Measurements from ENCODE around the gene PPIL4. TPM values are rescaled to one million over a fixed set of nuclear protein-coding genes. Genes with fewer than 3 reads are reported as not detected.
"Not testable (repeated sequence)": the region's sequence is repeated elsewhere in the genome, so short reads cannot be mapped to it uniquely, and the experiment has no call there.

The PPIL4 gene
- polyA plus RNA-seq, 4 donors: 52.1 to 66.2 (median 58.3) TPM

DNA sequence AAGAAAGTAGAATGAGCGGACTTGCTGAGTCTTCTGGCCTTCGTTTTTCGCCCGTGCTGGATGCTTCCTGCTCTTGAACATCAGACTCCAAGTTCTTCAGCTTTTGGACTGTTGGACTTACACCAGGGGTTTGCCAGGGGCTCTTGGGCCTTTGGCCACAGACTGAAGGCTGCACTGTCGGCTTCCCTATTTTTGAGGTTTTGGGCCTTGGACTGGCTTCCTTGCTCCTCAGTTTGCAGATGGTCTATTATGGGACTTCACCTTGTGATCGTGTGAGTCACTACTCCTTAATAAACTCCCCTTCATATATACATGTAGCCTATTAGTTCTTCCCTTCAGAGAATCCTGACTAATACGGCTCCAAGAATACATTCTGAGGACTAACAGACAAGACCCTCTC is 83.1 kb downstream of the PPIL4 start:
- DNase-seq (ENCODE audit: low read depth in 4 of 4, low spot score in 2 of 4): not testable (repeated sequence)

DNA sequence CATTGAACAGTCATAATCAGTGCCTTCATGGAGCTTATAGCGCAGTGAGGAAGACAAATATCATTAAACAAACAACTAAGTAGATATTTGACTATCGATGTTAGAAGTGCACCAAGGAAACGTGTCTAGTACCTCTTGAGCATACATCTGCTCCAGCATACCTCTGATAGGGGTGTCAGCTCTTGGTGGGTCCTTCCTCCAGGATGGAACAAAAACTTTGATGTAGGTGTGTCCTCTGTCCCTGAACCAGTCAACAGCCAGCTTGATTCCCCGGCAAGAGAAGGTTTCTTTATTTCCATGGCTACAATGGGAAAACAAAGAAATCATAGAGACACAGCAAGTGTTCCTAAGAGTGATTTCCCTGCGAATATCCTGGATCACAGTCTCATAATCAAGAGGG is 84.2 kb downstream of the PPIL4 start:
- DNase-seq (ENCODE audit: low read depth in 4 of 4, low spot score in 2 of 4): no peak

DNA sequence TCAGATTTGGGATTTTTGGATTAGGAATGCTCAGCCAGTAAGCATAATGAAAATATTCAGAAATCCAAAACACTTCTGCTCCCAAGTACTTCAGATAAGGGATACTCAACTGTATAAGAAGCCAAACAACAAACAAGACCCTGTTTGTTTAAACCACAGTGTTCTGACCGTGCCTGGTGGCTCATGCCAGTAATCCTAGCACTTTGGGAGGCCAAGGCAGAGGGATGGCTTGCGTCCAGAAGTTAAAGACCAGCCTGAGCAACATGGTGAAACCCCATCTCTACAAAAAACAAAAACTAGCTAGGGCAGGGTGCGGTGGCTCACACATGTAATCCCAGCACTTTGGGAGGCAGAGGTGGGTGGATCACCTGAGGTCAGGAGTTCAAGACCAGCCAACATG is 85.6 kb downstream of the PPIL4 start:
- DNase-seq (ENCODE audit: low read depth in 4 of 4, low spot score in 2 of 4): not testable (repeated sequence)

DNA sequence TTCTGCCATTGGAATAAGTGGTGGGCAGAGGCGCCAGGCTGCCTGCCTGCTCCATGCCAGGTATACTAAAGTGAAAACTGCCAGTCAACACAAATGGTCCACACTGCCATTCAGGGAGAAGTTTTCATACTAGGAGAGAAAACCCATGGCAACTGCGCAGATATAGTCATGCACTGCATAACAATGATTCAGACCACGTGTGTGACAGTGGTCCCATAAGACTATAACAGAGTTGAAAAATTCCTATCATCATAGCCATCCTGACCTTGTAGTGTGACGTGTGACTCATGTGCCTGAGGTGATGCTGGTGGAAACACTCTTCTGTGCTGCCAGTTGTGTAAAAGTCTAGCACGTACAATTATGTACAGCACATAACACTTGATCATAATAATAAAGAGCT is 86.1 kb downstream of the PPIL4 start:
- no peak for DNase-seq (ENCODE audit: low read depth in 4 of 4, low spot score in 2 of 4)

DNA sequence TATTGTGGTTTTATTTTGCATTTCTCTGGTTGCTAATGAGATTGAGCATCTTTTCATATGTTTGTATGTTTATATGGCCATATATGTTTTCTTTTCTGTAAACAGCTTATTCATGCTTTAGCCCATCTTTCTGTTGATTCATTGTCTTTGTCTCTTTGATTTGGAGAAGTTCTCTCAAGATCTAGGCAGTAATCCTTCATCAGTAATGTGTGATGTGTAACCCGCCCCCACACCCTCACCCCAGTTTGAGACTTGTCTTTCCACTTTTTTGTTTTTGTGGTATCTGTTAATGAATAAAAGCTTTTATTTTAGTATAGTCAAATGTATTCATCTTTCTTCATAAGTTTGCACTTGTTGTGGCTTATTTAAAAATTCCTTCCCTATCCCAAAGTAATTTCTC is 87.0 kb downstream of the PPIL4 start:
- DNase-seq (ENCODE audit: low read depth in 4 of 4, low spot score in 2 of 4): no peak

DNA sequence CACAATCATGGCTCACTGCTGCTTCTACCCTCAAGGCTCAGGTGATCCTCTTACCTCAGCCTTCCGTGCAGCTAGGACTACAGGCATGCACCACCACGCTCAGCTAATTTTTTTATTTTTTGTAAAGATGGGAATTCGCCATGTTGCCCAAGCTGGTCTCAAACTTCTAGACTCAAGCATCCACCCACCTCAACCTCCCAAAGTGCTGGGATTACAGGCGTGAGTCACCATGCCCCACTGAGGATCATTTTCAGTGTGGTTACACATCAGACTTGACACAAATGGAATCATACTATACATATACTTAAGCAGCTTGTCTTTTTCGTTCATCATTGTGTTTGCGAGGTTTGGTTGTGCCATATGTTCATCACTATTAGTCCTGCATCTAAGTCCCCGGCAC is 87.6 kb downstream of the PPIL4 start:
- no peak for DNase-seq (ENCODE audit: low read depth in 4 of 4, low spot score in 2 of 4)

DNA sequence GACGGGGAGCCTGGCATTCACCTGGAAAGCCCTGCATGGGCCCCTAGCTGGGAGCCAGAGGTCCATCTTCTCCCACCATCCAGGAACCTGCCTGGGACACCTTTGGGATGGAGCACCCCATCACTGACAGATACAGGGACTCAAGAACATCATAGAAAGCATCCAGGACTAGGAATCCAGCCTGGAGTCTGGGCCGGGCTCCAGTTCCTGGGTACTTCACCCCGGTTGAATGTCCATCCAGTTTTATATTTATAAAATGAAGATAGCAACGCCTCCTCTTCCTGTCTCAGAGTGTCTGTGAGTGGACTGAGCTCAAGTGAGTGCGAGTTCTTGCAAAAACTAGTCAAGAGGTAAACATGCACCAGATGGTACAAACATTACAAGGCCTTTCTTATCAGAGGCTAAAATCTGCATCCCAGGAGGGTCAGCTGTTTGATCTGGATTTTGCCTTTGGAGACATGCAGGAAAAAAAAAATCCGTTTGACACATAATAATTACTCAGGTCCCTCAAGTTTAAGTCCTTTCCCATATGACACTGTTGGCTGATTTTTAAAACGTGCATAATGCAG is 88.4 kb downstream of the PPIL4 start:
- no peak for DNase-seq (ENCODE audit: low read depth in 4 of 4, low spot score in 2 of 4)

DNA sequence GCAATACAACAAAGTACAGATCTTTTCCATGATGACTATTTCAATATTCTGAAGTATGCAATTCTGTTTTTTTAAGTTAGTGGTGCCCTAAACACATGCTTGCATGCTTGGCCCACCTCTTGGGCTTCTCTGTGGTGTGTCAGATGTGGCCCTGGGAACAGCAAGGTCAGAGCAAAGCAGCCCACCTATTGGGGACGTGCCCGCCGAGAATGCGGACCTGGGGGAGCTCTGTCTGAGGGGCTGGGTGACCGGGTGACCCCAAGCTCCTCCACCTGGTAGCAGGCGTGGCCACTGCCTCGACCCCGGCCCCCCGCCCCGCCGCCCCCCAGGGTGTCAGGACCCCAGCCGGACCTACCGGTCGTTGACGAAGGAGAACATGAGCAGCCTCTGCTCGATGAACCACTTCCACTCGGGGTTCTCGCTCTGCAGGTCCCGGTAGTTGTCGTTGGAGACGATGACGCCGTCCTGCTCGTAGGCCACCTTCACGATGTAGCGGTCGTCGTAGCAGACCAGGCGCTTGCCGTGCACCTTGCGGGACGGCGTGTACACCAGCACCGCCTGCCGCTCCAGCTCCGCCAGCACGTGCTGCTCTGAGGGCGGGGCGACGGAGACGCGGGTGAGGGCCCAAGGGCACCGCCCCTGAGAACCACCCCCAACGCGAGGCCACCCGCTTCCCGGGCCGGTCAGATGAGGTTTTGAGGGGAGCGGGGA is 89.4 kb downstream of the PPIL4 start:
- DNase-seq (ENCODE audit: low read depth in 4 of 4, low spot score in 2 of 4): no peak

DNA sequence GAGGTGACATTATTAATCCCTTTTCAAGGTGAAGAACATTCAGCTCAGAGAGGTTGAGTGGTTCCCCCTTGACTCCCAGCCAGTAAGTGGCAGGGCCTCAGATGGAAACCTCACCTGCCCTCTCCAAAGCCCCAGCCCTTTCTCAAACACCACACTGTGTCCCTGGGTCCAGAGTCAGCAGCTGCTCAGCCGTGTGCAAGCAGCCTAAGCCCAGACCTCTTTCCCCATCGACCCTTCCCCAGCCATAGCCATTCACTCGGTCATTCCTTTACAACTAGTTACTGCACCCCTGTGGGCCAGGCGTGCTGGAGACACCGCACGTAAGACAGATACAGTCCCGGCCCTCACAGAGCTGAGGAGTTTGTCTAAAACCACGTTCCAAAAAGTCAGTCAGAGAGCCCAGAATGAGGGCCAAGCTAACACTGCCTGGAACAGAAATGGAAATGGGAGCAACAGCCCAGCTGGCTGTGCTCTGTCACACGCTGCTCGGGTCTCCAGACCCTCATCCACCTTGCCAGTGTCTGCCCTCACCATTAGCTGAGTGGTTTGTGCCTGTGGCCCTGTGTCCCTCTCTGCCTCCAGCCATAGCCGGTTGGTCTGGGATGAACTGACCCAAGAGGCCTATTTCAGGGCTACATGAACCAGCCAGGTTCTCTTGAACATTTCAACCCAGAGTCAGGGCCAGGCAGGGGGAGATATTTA is 90.7 kb downstream of the PPIL4 start:
- DNase-seq (ENCODE audit: low read depth in 4 of 4, low spot score in 2 of 4): no peak

Other genes starting within 250 kb of the PPIL4 start
- 100 to 1,000 TPM in 1 of 4 donors, 10 to 100 TPM in 3; 80.7 to 103 (median 85.4) TPM for gene TAB2, start 228.3 kb downstream of the PPIL4 start, polyA plus RNA-seq (ENCODE audit: insufficient read length in 4 of 4)
- 1 to 10 TPM in 2 of 4 donors, under 1 TPM in 2; 0.42 to 1.8 (median 0.88) TPM for gene SUMO4, start 145.8 kb downstream of the PPIL4 start, polyA plus RNA-seq (ENCODE audit: insufficient read length in 4 of 4)
- under 1 TPM; 0.14 to 0.96 (median 0.45) TPM for gene ZC3H12D, start 61.0 kb downstream of the PPIL4 start, polyA plus RNA-seq (ENCODE audit: insufficient read length in 4 of 4)
- gene GINM1, start 20.3 kb upstream of the PPIL4 start, polyA plus RNA-seq (ENCODE audit: insufficient read length in 4 of 4): 10 to 100 TPM; 80.4 to 99.1 (median 91.6) TPM
- gene KATNA1, start 102.7 kb upstream of the PPIL4 start, polyA plus RNA-seq (ENCODE audit: insufficient read length in 4 of 4): 10 to 100 TPM; 26.2 to 30.7 (median 28.7) TPM
- gene LATS1, start 172.1 kb upstream of the PPIL4 start, polyA plus RNA-seq (ENCODE audit: insufficient read length in 4 of 4): 10 to 100 TPM; 25.9 to 33.8 (median 32.4) TPM
- gene NUP43, start 200.5 kb upstream of the PPIL4 start, polyA plus RNA-seq (ENCODE audit: insufficient read length in 4 of 4): 10 to 100 TPM; 36.0 to 53.4 (median 43.3) TPM
- gene PCMT1, start 203.7 kb upstream of the PPIL4 start, polyA plus RNA-seq (ENCODE audit: insufficient read length in 4 of 4): 10 to 100 TPM; 83.3 to 98.4 (median 90.1) TPM

Measured in left renal cortex interstitium (tissue), 4 donors.